H1 (cell line): Measurements from ENCODE around the gene TNS3. TPM values are rescaled to one million over a fixed set of nuclear protein-coding genes. Genes with fewer than 3 reads are reported as not detected.

Experiments used
- ATF3 ChIP-seq: IDR thresholded peaks from 2 replicates; pipeline ENCODE4 v1.6.1; 2011; ENCODE audit warnings: low read depth, mild to moderate bottlenecking, low read length; ENCODE audit not compliant: insufficient read depth
- JUN ChIP-seq: IDR thresholded peaks from 2 replicates; pipeline ENCODE4 v1.6.1; 2011; ENCODE audit warnings: low read depth, mild to moderate bottlenecking, improper control_type of control experiment, low read length
- RNF2 ChIP-seq: fragments of 200-900, 300-1000 bp; sonication (generic); IDR thresholded peaks from 2 replicates; pipeline ENCODE4 v1.7.1; 2016; ENCODE audit warnings: borderline replicate concordance, low read depth, mild to moderate bottlenecking, antibody characterized with exemption, low read length; ENCODE audit not compliant: poor library complexity, severe bottlenecking; ENCODE audit errors: missing control alignments
- YY1 ChIP-seq: IDR thresholded peaks from 2 replicates; pipeline ENCODE4 v1.6.1; 2011; ENCODE audit warnings: low read depth, mild to moderate bottlenecking, low read length
- polyA plus RNA-seq, 7 experiments: library from polyadenylated mRNA; depleted of rRNA in 3 of 7; stranded (reverse) in 5 of 7; unstranded in 2 of 7; fragments of >200 nt in 5 of 7; fragments of 200-250 nt in 2 of 7; gene quantifications; 1 replicate in 5 of 7; 2 replicates in 1 of 7; 4 replicates in 1 of 7; pipeline versions ENCODE4 v1.2.1 to v1.2.3, GENCODE V29; 2011 to 2013; ENCODE audit warnings: missing spikeins in 2 of 7, mixed read lengths in 2 of 7
- total RNA-seq: library from RNA; stranded (reverse); fragmentation: NEBNext Ultra II Directional; extraction: Animal tissue kit (Norgen Biotek cat#: 25700); gene quantifications from 2 replicates; pipeline ENCODE4 v1.2.1, GENCODE V29; 2021
- TF ChIP-seq, protein P1 (sequence below): fragments of 300-600 bp; sonication (generic); IDR thresholded peaks from 2 replicates; pipeline ENCODE4 v1.7.1; 2012; ENCODE audit warnings: low read length, moderate library complexity, mild to moderate bottlenecking, inconsistent platforms; ENCODE audit not compliant: insufficient replicate concordance
- TF ChIP-seq, protein P2 (sequence below): IDR thresholded peaks from 2 replicates; pipeline ENCODE4 v1.6.1; 2012; ENCODE audit warnings: inconsistent platforms

The TNS3 gene
- total and polyA plus RNA-seq, 2 of the 8 experiments (the other 6 are each of a cell fraction or from before 2014, with no cell fraction given): 11.9 to 24.2 TPM

GRCh38 chr7:47344171-47344955 is 237.5 kb downstream of the TNS3 start (continued):
- TF ChIP-seq, protein P1, sequence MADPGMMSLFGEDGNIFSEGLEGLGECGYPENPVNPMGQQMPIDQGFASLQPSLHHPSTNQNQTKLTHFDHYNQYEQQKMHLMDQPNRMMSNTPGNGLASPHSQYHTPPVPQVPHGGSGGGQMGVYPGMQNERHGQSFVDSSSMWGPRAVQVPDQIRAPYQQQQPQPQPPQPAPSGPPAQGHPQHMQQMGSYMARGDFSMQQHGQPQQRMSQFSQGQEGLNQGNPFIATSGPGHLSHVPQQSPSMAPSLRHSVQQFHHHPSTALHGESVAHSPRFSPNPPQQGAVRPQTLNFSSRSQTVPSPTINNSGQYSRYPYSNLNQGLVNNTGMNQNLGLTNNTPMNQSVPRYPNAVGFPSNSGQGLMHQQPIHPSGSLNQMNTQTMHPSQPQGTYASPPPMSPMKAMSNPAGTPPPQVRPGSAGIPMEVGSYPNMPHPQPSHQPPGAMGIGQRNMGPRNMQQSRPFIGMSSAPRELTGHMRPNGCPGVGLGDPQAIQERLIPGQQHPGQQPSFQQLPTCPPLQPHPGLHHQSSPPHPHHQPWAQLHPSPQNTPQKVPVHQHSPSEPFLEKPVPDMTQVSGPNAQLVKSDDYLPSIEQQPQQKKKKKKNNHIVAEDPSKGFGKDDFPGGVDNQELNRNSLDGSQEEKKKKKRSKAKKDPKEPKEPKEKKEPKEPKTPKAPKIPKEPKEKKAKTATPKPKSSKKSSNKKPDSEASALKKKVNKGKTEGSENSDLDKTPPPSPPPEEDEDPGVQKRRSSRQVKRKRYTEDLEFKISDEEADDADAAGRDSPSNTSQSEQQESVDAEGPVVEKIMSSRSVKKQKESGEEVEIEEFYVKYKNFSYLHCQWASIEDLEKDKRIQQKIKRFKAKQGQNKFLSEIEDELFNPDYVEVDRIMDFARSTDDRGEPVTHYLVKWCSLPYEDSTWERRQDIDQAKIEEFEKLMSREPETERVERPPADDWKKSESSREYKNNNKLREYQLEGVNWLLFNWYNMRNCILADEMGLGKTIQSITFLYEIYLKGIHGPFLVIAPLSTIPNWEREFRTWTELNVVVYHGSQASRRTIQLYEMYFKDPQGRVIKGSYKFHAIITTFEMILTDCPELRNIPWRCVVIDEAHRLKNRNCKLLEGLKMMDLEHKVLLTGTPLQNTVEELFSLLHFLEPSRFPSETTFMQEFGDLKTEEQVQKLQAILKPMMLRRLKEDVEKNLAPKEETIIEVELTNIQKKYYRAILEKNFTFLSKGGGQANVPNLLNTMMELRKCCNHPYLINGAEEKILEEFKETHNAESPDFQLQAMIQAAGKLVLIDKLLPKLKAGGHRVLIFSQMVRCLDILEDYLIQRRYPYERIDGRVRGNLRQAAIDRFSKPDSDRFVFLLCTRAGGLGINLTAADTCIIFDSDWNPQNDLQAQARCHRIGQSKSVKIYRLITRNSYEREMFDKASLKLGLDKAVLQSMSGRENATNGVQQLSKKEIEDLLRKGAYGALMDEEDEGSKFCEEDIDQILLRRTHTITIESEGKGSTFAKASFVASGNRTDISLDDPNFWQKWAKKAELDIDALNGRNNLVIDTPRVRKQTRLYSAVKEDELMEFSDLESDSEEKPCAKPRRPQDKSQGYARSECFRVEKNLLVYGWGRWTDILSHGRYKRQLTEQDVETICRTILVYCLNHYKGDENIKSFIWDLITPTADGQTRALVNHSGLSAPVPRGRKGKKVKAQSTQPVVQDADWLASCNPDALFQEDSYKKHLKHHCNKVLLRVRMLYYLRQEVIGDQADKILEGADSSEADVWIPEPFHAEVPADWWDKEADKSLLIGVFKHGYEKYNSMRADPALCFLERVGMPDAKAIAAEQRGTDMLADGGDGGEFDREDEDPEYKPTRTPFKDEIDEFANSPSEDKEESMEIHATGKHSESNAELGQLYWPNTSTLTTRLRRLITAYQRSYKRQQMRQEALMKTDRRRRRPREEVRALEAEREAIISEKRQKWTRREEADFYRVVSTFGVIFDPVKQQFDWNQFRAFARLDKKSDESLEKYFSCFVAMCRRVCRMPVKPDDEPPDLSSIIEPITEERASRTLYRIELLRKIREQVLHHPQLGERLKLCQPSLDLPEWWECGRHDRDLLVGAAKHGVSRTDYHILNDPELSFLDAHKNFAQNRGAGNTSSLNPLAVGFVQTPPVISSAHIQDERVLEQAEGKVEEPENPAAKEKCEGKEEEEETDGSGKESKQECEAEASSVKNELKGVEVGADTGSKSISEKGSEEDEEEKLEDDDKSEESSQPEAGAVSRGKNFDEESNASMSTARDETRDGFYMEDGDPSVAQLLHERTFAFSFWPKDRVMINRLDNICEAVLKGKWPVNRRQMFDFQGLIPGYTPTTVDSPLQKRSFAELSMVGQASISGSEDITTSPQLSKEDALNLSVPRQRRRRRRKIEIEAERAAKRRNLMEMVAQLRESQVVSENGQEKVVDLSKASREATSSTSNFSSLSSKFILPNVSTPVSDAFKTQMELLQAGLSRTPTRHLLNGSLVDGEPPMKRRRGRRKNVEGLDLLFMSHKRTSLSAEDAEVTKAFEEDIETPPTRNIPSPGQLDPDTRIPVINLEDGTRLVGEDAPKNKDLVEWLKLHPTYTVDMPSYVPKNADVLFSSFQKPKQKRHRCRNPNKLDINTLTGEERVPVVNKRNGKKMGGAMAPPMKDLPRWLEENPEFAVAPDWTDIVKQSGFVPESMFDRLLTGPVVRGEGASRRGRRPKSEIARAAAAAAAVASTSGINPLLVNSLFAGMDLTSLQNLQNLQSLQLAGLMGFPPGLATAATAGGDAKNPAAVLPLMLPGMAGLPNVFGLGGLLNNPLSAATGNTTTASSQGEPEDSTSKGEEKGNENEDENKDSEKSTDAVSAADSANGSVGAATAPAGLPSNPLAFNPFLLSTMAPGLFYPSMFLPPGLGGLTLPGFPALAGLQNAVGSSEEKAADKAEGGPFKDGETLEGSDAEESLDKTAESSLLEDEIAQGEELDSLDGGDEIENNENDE: no peak
- TF ChIP-seq JUN (no peak), ATF3 (no peak), YY1 (no peak), RNF2 (no peak)
- TF ChIP-seq, protein P2, sequence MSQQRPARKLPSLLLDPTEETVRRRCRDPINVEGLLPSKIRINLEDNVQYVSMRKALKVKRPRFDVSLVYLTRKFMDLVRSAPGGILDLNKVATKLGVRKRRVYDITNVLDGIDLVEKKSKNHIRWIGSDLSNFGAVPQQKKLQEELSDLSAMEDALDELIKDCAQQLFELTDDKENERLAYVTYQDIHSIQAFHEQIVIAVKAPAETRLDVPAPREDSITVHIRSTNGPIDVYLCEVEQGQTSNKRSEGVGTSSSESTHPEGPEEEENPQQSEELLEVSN: no peak
